Measurements from ENCODE around the gene VAC14.

The VAC14 gene

DNA sequence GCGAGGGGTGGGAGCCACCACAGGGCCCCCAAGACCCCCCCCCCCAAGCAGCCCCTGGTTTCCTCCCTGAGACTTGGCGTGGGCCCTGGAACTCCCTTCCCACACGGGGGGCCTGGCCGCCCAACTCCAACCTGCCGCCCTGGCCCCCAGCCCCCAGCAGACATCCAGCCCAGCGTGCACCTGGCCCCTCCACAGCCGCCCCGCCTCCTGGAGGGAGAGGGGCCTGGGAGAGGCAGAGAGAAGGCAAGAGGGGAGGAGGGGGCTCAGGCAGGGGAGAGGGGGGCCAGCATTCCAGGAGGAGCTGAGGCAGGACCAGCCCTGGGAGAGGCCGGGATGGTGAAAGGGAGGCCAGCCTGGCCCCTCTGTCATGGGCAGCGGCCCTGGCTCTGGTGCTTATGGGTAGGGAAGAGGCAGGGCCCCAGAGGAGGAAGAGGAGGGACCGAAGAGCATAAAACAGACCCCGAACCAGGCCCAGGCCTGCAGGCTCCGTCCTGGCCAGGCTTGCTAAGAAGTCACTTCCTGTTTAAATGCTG lies 137.9 kb downstream of the VAC14 start:
- H3K36me3 ChIP-seq (ENCODE audit: control insufficient read depth, insufficient read depth, low read length), result no peaks in the 10 kb centered on the region
- H3K27me3 ChIP-seq (replicated peaks; ENCODE audit: control insufficient read depth, insufficient read depth, low read length), result no peaks in the 10 kb centered on the region
- H3K4me3 ChIP-seq (replicated peaks; ENCODE audit: low read depth, low read length), result no peak overlapping the region
- DNase-seq (ENCODE audit: extremely low read depth, insufficient read length), result no peak
- TF ChIP-seq, protein P1, sequence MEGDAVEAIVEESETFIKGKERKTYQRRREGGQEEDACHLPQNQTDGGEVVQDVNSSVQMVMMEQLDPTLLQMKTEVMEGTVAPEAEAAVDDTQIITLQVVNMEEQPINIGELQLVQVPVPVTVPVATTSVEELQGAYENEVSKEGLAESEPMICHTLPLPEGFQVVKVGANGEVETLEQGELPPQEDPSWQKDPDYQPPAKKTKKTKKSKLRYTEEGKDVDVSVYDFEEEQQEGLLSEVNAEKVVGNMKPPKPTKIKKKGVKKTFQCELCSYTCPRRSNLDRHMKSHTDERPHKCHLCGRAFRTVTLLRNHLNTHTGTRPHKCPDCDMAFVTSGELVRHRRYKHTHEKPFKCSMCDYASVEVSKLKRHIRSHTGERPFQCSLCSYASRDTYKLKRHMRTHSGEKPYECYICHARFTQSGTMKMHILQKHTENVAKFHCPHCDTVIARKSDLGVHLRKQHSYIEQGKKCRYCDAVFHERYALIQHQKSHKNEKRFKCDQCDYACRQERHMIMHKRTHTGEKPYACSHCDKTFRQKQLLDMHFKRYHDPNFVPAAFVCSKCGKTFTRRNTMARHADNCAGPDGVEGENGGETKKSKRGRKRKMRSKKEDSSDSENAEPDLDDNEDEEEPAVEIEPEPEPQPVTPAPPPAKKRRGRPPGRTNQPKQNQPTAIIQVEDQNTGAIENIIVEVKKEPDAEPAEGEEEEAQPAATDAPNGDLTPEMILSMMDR (IDR thresholded peaks at IDR 0.05; ENCODE audit: insufficient read depth, low read length, poor library complexity, severe bottlenecking), result no peak

DNA sequence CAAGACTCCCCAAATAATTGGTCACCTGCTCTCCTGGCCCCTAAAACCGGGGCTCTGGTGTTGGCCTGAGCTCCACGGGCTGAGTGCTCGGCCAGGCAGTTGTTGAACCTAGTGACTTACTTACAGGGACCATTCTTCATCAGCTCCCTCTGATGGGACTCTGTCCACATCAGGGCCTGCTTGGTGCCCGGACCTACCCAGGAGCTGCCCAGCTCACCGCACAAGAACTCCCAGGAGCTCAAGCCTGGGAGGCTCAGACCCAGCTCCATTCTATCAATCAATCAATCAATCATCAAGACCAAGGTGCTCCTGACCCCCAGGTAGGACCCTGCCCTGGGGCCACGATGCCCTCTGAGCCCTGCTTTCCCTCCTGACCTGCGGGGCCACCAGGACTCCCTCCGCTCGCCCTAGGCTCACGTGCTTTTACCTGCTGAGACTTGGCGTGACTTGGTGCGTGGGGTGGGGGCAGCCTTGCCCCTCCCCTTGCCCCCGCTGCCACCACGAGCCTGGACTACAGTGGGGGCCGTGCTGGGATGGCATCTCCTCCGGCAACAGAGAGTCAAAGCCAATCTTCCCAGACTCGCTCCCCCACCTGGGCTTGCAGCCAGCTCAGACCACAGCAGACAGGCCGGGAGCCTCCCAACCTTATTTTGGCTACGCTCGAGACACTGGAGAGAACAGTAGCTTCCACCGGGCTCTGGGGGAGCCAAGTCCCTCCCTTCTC lies 138.9 kb downstream of the VAC14 start:
- no peaks in the 10 kb centered on the region for H3K36me3 ChIP-seq (ENCODE audit: control insufficient read depth, insufficient read depth, low read length)
- H3K4me3 ChIP-seq (replicated peaks; ENCODE audit: low read depth, low read length), result no peak overlapping the region
- TF ChIP-seq, protein P1 (IDR thresholded peaks at IDR 0.05; ENCODE audit: insufficient read depth, low read length, poor library complexity, severe bottlenecking), result no peak
- no peaks in the 10 kb centered on the region for H3K27me3 ChIP-seq (replicated peaks; ENCODE audit: control insufficient read depth, insufficient read depth, low read length)
- no peak for DNase-seq (ENCODE audit: extremely low read depth, insufficient read length)

DNA sequence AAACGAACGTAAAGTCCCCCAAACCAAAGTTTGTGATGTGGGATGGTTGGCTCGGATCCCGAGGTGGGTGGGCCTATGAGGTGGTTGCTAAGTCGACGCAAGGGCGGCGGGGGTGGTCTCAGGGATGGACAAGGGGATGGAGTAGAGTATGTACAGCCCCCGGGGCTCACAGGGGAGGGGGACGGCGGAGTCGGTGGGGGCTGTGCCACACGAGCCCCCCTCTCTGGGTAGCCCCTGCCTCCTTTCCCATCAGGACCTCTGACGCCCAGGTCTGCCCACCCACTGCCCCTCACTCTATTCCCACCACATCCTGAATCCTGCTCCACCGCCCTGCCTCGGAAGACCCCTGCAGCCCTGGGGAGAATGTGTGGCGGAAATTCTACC lies 139.4 kb downstream of the VAC14 start:
- TF ChIP-seq, protein P1 (IDR thresholded peaks at IDR 0.05; ENCODE audit: insufficient read depth, low read length, poor library complexity, severe bottlenecking), result no peak
- Histone ChIP-seq H3K4me3 (replicated peaks; ENCODE audit: low read depth, low read length) (no peak overlapping the region), H3K36me3 (ENCODE audit: control insufficient read depth, insufficient read depth, low read length) (no peaks in the 10 kb centered on the region), H3K27me3 (replicated peaks; ENCODE audit: control insufficient read depth, insufficient read depth, low read length) (no peaks in the 10 kb centered on the region)
- DNase-seq (ENCODE audit: extremely low read depth, insufficient read length), result no peak

DNA sequence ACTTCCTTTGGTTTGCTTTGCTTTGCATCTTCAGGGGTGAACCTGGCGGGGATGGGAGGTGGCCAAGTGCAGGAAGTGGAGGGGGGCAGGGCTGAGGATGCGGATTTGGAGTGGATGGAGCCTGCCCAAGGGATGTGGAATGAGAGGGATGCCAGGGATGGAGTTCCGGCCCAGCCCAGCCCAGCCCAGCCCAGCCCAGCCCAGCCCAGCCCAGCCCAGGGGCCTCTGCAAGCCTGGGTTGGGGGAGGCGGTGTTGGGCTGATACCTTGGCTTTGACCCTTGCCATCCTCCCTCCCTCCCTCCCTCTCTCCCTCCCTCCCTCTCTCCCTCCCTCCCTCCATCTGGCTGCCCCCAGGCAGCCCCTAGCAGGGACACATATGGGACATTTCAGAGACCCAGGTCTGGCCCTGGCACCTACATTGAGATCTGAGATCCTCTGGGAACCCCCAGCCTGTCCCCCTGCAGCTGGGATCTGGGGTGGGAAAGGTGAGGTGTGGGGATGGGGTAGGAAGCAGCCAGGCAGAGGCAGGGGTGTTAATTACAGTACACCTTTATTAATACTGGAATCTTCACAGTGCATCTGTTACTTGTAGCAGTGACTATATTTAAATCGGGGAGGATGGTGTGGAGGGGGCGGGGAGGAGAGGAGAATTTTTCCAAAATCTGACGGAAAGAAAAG lies 140.1 kb downstream of the VAC14 start:
- TF ChIP-seq, protein P1 (IDR thresholded peaks at IDR 0.05; ENCODE audit: insufficient read depth, low read length, poor library complexity, severe bottlenecking), result no peak
- Histone ChIP-seq H3K4me3 (replicated peaks; ENCODE audit: low read depth, low read length) (no peak overlapping the region), H3K36me3 (ENCODE audit: control insufficient read depth, insufficient read depth, low read length) (no peaks in the 10 kb centered on the region), H3K27me3 (replicated peaks; ENCODE audit: control insufficient read depth, insufficient read depth, low read length) (no peaks in the 10 kb centered on the region)
- DNase-seq (ENCODE audit: extremely low read depth, insufficient read length), result no peak

DNA sequence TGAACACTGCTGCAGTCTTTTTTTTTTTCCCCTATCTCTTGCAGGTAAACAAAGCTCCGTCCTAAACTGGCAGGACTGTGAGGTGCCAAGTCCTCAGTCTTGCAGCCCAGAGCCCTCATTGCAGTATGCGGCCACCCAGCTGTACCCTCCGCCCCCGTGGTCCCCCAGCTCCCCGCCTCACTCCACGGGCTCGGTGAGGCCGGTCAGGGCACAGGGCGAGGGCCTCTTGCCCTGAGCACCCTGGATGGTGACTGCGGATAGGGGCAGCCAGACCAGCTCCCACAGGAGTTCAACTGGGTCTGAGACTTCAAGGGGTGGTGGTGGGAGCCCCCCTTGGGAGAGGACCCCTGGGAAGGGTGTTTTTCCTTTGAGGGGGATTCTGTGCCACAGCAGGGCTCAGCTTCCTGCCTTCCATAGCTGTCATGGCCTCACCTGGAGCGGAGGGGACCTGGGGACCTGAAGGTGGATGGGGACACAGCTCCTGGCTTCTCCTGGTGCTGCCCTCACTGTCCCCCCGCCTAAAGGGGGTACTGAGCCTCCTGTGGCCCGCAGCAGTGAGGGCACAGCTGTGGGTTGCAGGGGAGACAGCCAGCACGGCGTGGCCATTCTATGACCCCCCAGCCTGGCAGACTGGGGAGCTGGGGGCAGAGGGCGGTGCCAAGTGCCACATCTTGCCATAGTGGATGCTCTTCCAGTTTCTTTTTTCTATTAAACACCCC lies 140.8 kb downstream of the VAC14 start:
- H3K4me3 ChIP-seq (replicated peaks; ENCODE audit: low read depth, low read length), result no peak overlapping the region
- no peaks in the 10 kb centered on the region for H3K27me3 ChIP-seq (replicated peaks; ENCODE audit: control insufficient read depth, insufficient read depth, low read length)
- TF ChIP-seq, protein P1 (IDR thresholded peaks at IDR 0.05; ENCODE audit: insufficient read depth, low read length, poor library complexity, severe bottlenecking), result no peak
- no peaks in the 10 kb centered on the region for H3K36me3 ChIP-seq (ENCODE audit: control insufficient read depth, insufficient read depth, low read length)
- no peak for DNase-seq (ENCODE audit: extremely low read depth, insufficient read length)

Measured in GM06990 (cell line).